H9 (cell line): ENCODE data around the gene CDKL4. TPM values are rescaled to one million over a fixed set of nuclear protein-coding genes. Genes with fewer than 3 reads are reported as not detected.

Experiments
- DNase-seq: peaks from one replicate; pipeline ENCODE4 v3.0.0-alpha.2; 2017
- H2AFZ ChIP-seq: one replicate; pipeline ENCODE4 v1.6.1; 2013; ENCODE audit warnings: mild to moderate bottlenecking, low read length, control low read depth, moderate library complexity
- H2AK5ac ChIP-seq: 2 replicates; pipeline ENCODE4 v1.6.1; 2013; ENCODE audit warnings: low read length, control low read depth, mixed read lengths; ENCODE audit not compliant: insufficient read length
- H2BK120ac ChIP-seq: one replicate; pipeline ENCODE4 v1.6.1; 2013; ENCODE audit warnings: low read depth, mild to moderate bottlenecking, low read length, control low read depth, inconsistent platforms; ENCODE audit not compliant: poor library complexity, severe bottlenecking
- H2BK12ac ChIP-seq: 2 replicates; pipeline ENCODE4 v1.6.1; 2013; ENCODE audit warnings: low read length, control low read depth, mixed read lengths, low read depth; ENCODE audit not compliant: insufficient read length
- H2BK15ac ChIP-seq: 2 replicates; pipeline ENCODE4 v1.6.1; 2013; ENCODE audit warnings: low read depth, low read length, control low read depth
- H2BK20ac ChIP-seq: one replicate; pipeline ENCODE4 v1.6.1; 2013; ENCODE audit warnings: low read depth, mild to moderate bottlenecking, low read length, control low read depth, inconsistent platforms; ENCODE audit not compliant: poor library complexity, severe bottlenecking
- H2BK5ac ChIP-seq: 2 replicates; pipeline ENCODE4 v1.6.1; 2013; ENCODE audit warnings: low read length, control low read depth, mixed read lengths; ENCODE audit not compliant: insufficient read length
- H3K14ac ChIP-seq: 2 replicates; pipeline ENCODE4 v1.6.1; 2013; ENCODE audit warnings: low read length, control low read depth; ENCODE audit not compliant: insufficient read depth
- H3K18ac ChIP-seq: 2 replicates; pipeline ENCODE4 v1.6.1; 2013; ENCODE audit warnings: low read depth, mild to moderate bottlenecking, mixed read lengths, low read length, control low read depth; ENCODE audit not compliant: insufficient read length
- H3K23ac ChIP-seq: 2 replicates; pipeline ENCODE4 v1.6.1; 2013; ENCODE audit warnings: low read length, control low read depth, mixed read lengths, low read depth; ENCODE audit not compliant: insufficient read length
- H3K23me2 ChIP-seq: 2 replicates; pipeline ENCODE4 v1.6.1; 2013; ENCODE audit warnings: low read depth, mild to moderate bottlenecking, mixed read lengths, low read length, control low read depth; ENCODE audit not compliant: insufficient read length, poor library complexity, severe bottlenecking
- H3K27ac ChIP-seq: 2 replicates; pipeline ENCODE4 v1.5.1; 2013; ENCODE audit warnings: low read length, control low read depth, mixed read lengths, low read depth; ENCODE audit not compliant: insufficient read length
- H3K27me3 ChIP-seq: 2 replicates; pipeline ENCODE4 v1.6.1; 2013; ENCODE audit warnings: low read length, control low read depth, inconsistent platforms; ENCODE audit not compliant: insufficient read depth
- H3K4ac ChIP-seq: 2 replicates; pipeline ENCODE4 v1.6.1; 2013; ENCODE audit warnings: low read depth, mild to moderate bottlenecking, control low read depth, inconsistent platforms, low read length, moderate library complexity
- H3K4me1 ChIP-seq: 2 replicates; pipeline ENCODE4 v1.6.1; 2013; ENCODE audit warnings: low read length, control low read depth, inconsistent platforms; ENCODE audit not compliant: insufficient read depth
- H3K4me2 ChIP-seq: 2 replicates; pipeline ENCODE4 v1.6.1; 2013; ENCODE audit warnings: low read length, control low read depth, mixed read lengths; ENCODE audit not compliant: insufficient read length, insufficient read depth
- H3K56ac ChIP-seq: 2 replicates; pipeline ENCODE4 v1.6.1; 2013; ENCODE audit warnings: low read depth, mild to moderate bottlenecking, mixed read lengths, low read length, control low read depth; ENCODE audit not compliant: insufficient read length
- H3K79me1 ChIP-seq: 2 replicates; pipeline ENCODE4 v1.6.1; 2013; ENCODE audit warnings: low read depth, mild to moderate bottlenecking, moderate library complexity, low read length, control low read depth, inconsistent platforms; ENCODE audit not compliant: insufficient read depth, poor library complexity, severe bottlenecking
- H3K79me2 ChIP-seq: 2 replicates; pipeline ENCODE4 v1.6.1; 2013; ENCODE audit warnings: low read length, control low read depth, inconsistent platforms; ENCODE audit not compliant: insufficient read depth
- H3K9ac ChIP-seq: 2 replicates; pipeline ENCODE4 v1.6.1; 2013; ENCODE audit warnings: low read length, control low read depth, mixed read lengths; ENCODE audit not compliant: insufficient read length; ENCODE audit errors: extremely low read depth
- H3K9me3 ChIP-seq: one replicate; pipeline ENCODE4 v1.6.1; 2013; ENCODE audit warnings: low read depth, low read length, inconsistent platforms; ENCODE audit not compliant: control insufficient read depth
- H3T11ph ChIP-seq: one replicate; pipeline ENCODE4 v1.6.1; 2013; ENCODE audit warnings: mild to moderate bottlenecking, low read length, control low read depth, inconsistent platforms
- H4K20me1 ChIP-seq: one replicate; pipeline ENCODE4 v1.6.1; 2013; ENCODE audit not compliant: control insufficient read depth, insufficient read length, insufficient read depth
- H4K5ac ChIP-seq: 2 replicates; pipeline ENCODE4 v1.6.1; 2013; ENCODE audit warnings: low read depth, mild to moderate bottlenecking, mixed read lengths, low read length, control low read depth; ENCODE audit not compliant: insufficient read length
- H4K8ac ChIP-seq: replicated peaks from 2 replicates; pipeline ENCODE4 v1.6.1; 2013; ENCODE audit warnings: low read length, control low read depth, mixed read lengths, low read depth; ENCODE audit not compliant: insufficient read length
- H4K91ac ChIP-seq: 2 replicates; pipeline ENCODE4 v1.6.1; 2013; ENCODE audit warnings: low read depth, mild to moderate bottlenecking, moderate library complexity, mixed read lengths, low read length, control low read depth; ENCODE audit not compliant: insufficient read length
- H3K27ac Mint-ChIP-seq, 3 experiments: 2 replicates in 2 of 3; 3 replicates in 1 of 3; pipeline ENCODE4 v1.8.0; 2020 to 2021; ENCODE audit warnings: mixed read lengths in 3 of 3, mild to moderate bottlenecking in 1 of 3, moderate library complexity in 1 of 3
- H3K27me3 Mint-ChIP-seq: 2 replicates; pipeline ENCODE4 v1.8.0; 2021; ENCODE audit warnings: low read depth, mild to moderate bottlenecking, moderate library complexity, mixed read lengths
- H3K36me3 Mint-ChIP-seq, 3 experiments: 2 replicates in 2 of 3; 3 replicates in 1 of 3; pipeline ENCODE4 v1.8.0; 2020 to 2021; ENCODE audit warnings: low read depth in 3 of 3, mixed read lengths in 3 of 3; ENCODE audit not compliant: insufficient read depth in 1 of 3
- H3K4me1 Mint-ChIP-seq, 2 experiments: 2 replicates each; pipeline ENCODE4 v1.8.0; 2020; ENCODE audit warnings: mixed read lengths in 2 of 2
- H3K4me3 Mint-ChIP-seq, 2 experiments: 2 replicates in 1 of 2; 3 replicates in 1 of 2; pipeline ENCODE4 v1.8.0; 2020 to 2021; ENCODE audit warnings: mild to moderate bottlenecking in 2 of 2, mixed read lengths in 2 of 2, moderate library complexity in 1 of 2
- H3K9me3 Mint-ChIP-seq, 2 experiments: 2 replicates in 1 of 2; 3 replicates in 1 of 2; pipeline ENCODE4 v1.8.0; 2020; ENCODE audit warnings: mild to moderate bottlenecking in 2 of 2, mixed read lengths in 2 of 2, moderate library complexity in 1 of 2
- WGBS: extraction: QIAGEN DNeasy Blood & Tissue Kit; methylation state at CpG from one replicate; pipeline ENCODE4 v1.1.7; 2013; ENCODE audit warnings: missing lambda C conversion rate, low lambda C conversion rate, mixed read lengths; ENCODE audit not compliant: insufficient read length; ENCODE audit errors: extremely low coverage; 5-methylcytosine and 5-hydroxymethylcytosine counted together
- total RNA-seq: library from RNA; stranded (reverse); gene quantifications from 2 replicates; pipeline ENCODE4 v1.2.1, GENCODE V29; 2021
- TF ChIP-seq, protein P1 (sequence below): fragments of 200-600 bp; sonication (generic); conservative IDR thresholded peaks from 3 replicates; pipeline ENCODE4 v1.8.0; 2021; ENCODE audit warnings: antibody characterized with exemption, mild to moderate bottlenecking

The CDKL4 gene
- total RNA-seq, 1 experiment from 2014 or later = not detected

DNA sequence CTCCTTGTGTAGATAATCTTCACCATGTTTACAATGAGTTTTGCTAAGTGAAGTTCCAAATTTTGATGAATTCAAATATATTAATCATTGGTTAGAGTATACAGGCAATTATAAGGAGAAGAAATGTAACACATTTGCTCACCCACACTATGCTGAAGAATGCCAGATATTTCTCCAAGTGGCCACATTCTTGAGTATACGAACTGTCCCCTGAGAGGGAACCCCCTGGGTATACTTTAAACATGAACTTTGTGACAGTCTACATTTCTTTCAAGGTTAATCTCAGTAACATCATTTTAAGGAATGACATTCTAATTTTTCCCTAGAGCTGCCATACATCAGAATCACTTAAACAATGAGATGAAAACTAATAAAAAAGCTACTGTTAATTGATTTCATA lies 39.8 kb upstream of the CDKL4 start:
- H3K27ac Mint-ChIP-seq = no peak overlapping the region
- TF ChIP-seq, protein P1, sequence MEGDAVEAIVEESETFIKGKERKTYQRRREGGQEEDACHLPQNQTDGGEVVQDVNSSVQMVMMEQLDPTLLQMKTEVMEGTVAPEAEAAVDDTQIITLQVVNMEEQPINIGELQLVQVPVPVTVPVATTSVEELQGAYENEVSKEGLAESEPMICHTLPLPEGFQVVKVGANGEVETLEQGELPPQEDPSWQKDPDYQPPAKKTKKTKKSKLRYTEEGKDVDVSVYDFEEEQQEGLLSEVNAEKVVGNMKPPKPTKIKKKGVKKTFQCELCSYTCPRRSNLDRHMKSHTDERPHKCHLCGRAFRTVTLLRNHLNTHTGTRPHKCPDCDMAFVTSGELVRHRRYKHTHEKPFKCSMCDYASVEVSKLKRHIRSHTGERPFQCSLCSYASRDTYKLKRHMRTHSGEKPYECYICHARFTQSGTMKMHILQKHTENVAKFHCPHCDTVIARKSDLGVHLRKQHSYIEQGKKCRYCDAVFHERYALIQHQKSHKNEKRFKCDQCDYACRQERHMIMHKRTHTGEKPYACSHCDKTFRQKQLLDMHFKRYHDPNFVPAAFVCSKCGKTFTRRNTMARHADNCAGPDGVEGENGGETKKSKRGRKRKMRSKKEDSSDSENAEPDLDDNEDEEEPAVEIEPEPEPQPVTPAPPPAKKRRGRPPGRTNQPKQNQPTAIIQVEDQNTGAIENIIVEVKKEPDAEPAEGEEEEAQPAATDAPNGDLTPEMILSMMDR = no peak
- Histone ChIP-seq H3K27ac (no peak overlapping the region), H4K91ac (no peak overlapping the region), H3K18ac (no peak overlapping the region), H2BK15ac (no peak overlapping the region), H2AK5ac (no peak overlapping the region), H3K79me1 (no peaks in the 10 kb centered on the region), H2BK5ac (no peak overlapping the region), H4K5ac (no peak overlapping the region), H3K4me2 (no peak overlapping the region), H3K9me3 (no peaks in the 10 kb centered on the region), H2BK12ac (no peak overlapping the region), H3K79me2 (no peaks in the 10 kb centered on the region), H3K9ac (no peak overlapping the region), H3K4me1 (no peaks in the 10 kb centered on the region), H4K20me1 (no peaks in the 10 kb centered on the region), H4K8ac (no peak overlapping the region), H2BK20ac (no peak overlapping the region), H3K14ac (no peak overlapping the region), H3T11ph (no peak overlapping the region), H2AFZ (no peak overlapping the region), H3K4ac (no peak overlapping the region), H3K23ac (no peak overlapping the region), H3K27me3 (no peaks in the 10 kb centered on the region), H3K56ac (no peak overlapping the region), H3K23me2 (no peaks in the 10 kb centered on the region), H2BK120ac (no peak overlapping the region)
- peaks cover 8 to 38% (median 23%) of the 10 kb centered on the region in 3 experiments for H3K36me3 Mint-ChIP-seq
- H3K27me3 Mint-ChIP-seq = no peaks in the 10 kb centered on the region
- no peak for DNase-seq
- H3K4me1 Mint-ChIP-seq = peaks cover 8 to 12% of the 10 kb centered on the region in 2 experiments
- no peaks in the 10 kb centered on the region for H3K9me3 Mint-ChIP-seq
- no CpG with 5 or more reads among the region's 1 CpG for WGBS
- H3K4me3 Mint-ChIP-seq = no peak overlapping the region
